HG02938 (cell line): ENCODE results near the gene SOS1.
"Not testable (repeated sequence)": the region's sequence is repeated elsewhere in the genome, so short reads cannot be mapped to it uniquely, and the experiment has no call there.

Source experiments
- ATAC-seq: cut with Tn5 transposase; IDR thresholded peaks from one replicate; pipeline ENCODE4 v1.9.1; 2021; ENCODE audit warnings: mild to moderate bottlenecking, moderate library complexity; ENCODE audit not compliant: unreplicated experiment

Gene SOS1

DNA sequence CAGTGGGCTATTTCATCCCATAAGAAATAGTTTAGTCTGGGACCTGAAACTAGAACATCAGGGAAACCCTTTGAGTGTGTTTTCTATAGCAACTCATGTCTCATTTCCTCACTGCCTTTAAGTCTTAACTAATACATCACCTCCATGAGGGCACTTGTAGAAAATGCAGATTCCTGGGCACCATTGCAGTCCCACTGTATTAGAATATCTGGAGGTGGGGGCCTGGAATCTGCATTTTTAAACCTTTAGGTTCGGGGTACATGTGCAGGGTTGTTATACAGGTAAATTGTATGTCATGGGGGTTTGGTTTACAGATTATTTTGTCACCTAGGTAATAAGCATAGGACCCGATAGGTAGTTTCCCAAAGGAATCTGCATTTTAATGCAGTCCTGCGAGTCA, 143.8 kb downstream of the SOS1 start:
- no peak for ATAC-seq

DNA sequence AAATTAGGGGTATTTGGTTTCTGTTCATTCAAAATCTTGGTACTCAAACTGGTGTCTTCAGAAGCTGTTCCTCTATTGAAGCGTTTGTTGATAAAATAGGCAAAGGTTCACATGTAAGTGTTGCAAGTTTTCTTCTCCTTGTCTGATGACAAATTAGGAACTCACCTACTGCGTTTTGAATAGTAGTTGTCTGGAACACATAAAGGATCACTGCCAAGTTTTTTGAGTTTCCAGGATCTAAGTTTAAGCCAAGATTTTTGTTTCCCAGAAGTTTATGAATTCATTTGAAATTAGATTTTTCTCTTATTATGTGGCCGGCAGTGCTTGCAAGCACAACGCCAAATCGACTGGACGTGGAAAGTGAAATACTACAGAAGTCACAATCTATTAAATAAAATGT, 145.8 kb downstream of the SOS1 start:
- ATAC-seq = no peak

DNA sequence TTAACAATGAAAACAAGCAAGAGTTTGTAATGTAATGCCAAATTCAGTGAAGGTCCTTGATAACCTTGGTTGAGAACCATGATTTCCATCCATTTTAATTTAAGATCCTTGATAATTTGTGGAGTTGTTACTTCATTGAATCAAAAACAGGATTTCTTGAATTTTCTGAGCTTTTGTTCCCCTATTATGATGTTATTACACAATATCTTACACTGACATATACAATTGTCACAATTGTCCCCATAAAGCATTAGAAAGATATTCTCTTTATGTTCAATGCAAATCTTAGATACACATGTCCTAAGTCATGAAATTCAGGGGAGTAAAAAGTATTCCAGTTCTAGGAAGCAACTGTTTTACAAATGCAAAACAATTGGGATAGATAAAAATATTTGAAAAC, 147.6 kb downstream of the SOS1 start:
- no peak for ATAC-seq

DNA sequence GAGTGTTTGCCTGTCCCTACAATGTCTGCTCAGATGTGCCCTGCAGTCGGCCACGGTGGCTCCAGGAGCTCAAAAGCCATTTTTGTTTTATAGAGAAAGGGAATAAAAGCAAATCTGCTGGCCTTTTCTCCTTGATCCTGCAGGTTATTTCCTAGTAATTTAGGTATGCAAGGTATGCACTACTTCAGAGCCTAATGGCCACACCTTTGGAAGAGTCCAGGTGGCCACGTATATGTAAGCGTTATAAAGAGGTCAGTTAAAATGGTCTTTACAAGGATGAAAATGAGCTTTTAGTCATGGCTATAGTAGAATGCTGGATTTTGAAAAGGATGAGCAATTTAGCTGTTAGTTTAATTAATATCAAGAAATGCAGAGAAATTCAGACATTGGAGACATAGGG, 149.5 kb downstream of the SOS1 start:
- no peak for ATAC-seq

DNA sequence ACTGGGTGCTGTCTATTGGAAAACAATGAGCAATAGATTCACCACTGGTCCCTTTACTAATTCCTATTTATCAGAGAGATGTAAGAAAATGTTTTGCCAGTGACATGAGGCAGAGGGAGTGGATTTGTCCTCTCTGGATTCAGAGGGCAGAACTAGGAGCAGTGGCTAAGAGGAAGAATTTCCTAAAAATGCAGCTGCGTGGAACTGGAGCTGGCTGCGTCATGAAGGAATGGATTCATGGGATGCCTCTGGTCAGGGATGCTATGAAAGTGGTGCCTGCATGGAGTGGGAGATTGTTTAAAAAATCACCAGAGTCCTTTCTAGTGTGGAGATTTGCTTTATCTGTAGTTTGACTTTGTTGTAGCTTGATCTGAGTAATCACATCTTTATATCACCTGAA, 152.8 kb downstream of the SOS1 start:
- no peak for ATAC-seq

DNA sequence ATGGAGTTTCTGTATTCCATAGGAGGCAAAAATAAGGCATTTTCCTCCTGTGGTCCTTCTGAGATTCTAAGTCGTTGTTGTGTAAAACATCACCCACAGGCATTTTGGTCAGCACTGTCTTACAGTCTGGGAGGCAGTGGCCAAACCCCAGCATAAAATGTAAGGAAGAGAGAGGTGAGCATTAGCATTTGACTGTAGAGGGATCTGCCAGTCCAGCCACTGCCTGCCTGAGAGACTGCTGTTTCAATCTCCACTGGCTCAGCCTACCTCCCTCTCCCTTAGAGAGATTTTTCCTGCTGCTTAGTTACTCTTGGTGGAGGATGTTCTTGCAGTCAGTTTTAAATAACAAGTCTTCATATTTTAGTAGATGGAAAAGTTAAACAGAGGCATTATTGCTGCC, 154.2 kb downstream of the SOS1 start:
- ATAC-seq = no peak

DNA sequence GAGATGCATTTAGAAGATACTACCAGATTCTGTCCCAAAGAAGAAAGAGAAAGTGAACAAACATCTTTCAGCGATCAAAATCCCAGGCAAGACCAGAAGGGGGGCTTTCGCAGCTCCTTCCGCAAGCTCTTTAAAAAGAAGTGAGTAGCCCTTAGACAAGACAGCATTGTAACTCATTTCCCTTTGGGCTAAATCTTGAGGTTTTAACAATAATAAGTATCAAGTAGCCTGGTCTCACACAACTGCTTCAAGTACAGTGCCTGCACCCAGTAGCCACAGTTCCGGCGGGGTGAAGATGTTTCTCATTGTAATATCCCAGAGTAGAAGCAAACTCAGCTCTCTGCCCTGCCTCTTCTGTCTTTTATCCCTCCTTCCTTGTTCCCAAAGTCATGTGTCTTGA, 154.8 kb downstream of the SOS1 start:
- ATAC-seq = no peak

DNA sequence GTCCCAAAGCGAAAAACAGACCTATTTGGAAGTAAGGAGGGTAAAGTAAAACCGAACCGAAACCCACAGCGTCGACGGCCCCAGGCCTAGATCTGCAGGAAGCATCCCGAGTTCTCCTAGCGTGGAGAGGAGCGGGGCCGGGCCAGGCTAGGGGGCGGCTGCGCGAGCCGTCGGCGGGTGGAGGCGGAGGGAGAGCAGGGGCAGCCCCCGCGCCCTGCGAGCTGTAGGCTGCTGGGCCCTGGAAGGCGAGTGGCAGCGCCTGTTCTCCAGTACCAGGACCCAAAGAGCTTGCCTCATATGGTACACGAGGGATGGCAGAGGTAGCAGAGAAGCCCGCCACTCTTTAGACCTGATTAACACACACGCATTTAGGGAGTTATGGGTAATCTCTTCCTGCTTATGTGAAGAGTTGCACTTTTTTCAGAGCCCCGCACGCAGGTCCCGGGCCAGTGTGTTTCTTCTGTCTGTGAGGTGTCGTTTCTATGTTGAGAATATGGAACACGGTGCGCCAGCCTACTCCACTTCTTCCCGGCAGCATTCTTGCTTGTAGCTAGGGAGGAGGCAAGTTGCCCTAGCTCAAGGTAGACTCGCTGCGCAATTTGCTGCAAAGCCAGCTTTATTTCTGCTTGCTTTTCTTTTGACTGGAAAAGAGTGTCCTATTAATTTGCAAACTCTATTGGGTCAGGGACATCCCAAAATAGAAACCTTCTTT, 160.1 kb downstream of the SOS1 start:
- ATAC-seq = no peak

DNA sequence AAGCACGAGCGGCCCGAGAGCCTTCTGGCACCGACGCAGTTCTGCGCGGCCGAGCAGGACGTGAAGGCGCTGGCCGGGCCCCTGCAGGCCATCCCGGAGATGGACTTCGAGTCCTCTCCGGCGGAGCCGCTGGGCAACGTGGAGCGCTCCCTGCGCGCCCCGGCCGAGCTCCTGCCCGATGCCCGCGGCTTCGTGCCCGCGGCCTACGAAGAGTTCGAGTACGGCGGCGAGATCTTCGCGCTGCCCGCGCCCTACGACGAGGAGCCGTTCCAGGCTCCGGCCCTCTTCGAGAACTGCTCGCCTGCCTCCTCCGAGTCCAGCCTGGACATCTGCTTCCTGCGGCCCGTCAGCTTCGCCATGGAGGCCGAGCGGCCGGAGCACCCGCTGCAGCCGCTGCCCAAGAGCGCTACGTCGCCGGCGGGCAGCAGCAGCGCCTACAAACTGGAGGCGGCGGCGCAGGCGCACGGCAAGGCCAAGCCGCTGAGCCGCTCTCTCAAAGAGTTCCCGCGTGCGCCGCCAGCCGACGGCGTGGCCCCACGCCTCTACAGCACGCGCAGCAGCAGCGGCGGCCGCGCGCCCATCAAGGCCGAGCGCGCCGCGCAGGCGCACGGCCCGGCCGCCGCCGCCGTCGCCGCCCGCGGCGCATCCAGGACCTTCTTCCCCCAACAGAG, 160.8 kb downstream of the SOS1 start:
- ATAC-seq = no peak

DNA sequence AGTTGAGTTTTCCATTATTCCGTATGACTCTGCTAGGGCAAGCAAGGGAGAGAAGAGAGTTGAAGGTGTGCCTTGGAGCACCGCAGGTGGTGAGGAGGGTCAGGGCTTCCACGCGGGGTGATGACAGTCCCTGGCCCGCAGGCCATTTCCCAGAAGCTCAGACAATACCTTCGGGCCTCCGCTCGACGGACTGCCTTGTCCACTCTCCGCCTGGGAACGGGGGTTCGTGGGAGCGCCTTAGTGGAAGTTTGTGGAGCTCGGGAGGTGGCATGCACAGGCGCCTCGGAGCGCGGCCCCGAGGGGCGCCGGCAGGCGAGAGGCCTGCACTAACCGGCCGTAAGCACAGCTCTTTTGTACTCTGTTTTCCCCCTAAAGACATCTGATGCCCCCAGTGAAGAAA, 161.4 kb downstream of the SOS1 start:
- ATAC-seq = no peak

DNA sequence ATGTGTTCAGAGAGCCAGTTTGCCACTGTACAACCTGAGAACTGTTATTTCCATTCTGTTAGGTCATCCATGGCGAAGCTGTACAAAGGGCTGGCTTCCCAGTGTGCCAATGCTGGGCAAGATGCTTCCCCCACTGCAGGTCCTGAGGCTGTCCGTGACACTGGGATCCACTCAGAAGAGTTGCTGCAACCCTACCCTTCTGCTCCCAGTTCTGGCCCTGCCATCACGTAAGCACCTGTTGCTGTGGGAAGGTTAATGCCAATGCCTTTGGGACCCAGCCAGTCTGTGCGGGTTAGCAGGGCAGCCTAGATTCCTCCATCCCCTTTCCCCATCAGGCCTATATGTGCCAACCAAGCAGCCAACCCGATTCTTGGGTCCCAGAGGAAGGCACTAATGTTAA, 162.9 kb downstream of the SOS1 start:
- no peak for ATAC-seq

DNA sequence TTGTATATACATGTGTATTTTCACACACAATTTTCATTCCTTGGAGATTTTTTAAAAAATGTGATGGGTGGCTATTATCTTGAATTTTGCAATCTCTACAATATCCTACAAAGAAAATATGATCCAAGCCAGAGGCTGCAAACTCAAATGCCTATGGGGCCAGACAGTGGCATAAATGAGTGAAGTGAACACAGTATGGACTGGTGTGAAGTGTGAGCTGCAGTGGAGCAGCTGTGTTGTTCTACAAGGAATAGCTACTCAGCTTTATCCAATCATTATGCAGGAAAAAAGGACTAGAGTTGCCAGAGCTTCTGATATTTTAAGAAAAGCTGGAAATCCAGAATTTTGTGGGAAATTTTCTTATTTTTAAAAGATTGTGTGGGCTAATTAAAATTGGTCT, 169.1 kb downstream of the SOS1 start:
- ATAC-seq = no peak

DNA sequence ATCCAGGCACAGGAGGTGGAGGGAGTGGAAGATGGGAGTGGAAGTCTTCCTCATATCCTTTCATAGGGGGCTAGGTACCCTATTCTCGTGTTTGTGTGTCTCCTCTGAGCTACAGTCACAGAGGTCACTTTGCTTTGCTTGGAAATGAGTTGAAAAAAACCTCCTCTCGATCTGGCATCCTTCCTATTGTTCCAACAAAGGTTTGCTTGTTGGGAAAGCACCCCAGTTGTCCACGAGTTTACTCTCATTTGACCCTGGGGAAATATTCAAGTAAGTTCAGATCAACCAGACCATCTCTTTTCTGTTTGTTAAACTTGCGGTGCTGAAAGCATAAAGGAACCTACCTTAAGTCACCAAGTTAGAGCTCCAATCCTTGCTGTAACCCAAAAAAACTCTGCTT, 171.9 kb downstream of the SOS1 start:
- no peak for ATAC-seq

DNA sequence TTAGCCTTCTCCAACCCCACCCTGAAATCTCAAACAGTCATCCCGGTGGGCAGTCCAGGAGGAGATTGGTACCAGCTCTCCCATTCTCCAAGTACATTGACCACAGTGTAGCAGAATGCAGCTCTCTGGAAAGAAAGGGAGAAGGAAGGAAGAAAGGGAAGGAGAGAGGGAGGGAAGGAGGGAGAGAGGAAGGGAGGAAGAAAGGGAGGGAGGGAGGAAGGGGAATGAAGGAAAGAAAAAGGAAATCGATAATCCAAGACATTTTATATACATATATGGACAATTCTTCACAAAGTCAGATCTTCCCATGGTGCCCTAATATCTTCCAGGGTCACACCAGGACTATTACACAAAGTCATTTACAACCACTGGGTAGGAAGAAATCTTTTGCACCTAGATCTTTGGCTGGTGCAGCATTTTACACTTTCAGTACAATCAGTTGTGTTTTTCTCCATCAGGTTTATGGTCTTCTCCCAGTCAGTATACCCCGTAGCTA, 172.4 kb downstream of the SOS1 start:
- ATAC-seq = no peak

DNA sequence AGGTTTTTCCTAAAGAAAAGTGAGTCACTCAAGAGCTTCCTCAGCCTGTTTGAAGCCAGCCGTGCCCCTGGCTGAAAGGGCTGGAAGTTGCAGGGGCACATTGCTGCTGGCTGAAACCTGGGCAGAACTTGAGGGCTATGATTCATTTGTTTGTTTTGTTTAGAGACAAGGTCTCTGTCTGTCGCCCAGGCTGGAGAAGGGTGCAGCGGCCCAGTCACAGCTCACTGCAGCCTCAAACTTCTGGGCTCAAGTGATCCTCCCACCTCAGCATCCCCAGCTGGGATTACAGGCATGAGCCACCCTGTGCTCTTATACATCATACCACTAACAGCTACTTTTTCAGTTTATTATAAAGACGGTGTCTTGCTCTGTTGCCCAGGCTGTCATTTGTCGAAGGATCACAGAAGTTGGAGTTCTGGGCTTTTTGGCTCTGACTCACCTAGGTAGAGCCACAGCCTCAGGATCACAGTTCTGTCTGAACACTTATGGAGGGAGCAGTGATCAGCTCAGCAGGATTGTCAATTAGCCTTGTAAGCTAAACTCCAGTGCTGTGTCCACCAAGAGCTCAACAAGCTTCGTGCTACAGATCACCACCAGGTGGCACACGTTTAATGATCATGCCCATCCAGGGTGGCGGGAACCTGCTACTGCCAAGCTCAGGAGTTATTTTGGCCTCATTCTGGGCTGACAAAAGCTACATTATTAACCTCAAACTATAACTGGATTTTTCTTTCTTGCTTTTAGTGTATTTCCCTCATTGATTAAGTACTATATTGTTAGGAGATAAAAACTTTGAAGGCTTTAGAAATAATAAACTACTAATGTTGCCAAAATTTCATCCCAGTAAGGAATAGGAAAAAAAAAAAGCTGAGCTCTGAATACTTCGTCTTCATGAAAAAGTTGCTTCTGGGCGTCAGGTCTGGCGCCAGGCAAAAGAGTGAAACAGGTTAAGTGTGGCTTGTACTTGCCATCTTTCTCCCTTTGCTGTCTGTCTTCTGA, 173.3 kb downstream of the SOS1 start:
- ATAC-seq = no peak

DNA sequence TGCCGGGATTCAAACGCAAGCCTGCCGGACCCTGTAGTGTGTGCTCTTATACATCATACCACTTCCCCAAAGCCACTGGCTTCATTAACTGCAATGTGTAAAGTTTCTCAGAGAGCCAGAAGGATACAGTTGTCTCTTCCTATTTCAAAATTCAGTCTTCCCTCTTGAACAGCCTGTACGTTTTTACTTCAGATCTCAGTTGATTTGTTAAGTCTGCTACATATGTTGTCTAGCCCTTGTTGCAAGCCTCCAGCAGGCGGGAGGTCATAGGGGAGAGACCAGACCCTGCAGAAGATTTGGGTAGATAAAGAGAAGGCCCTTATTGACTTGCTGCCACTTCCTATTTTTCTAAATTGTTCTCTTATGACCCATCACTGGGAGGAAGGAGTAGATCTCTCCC, 174.9 kb downstream of the SOS1 start:
- ATAC-seq = no peak

DNA sequence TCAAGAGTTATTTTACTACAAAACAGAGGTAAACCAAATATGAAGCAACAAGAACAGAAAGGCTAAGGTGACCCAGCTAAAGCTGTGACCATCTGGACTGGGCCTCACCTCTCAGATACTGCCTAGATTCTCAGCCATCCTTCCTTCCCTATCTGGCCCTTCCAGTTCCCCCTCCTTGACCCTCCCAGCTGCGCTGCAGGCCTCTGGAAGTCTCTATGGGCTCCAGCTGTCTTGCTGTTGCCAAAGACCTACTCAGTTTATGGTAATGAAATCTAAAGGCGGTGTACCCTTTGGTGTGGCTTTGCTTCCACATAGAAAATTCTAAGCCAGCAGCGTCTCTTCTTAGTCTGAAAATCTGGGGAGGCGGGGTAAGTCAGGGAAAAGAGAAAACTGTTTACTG, 175.5 kb downstream of the SOS1 start:
- ATAC-seq = no peak

DNA sequence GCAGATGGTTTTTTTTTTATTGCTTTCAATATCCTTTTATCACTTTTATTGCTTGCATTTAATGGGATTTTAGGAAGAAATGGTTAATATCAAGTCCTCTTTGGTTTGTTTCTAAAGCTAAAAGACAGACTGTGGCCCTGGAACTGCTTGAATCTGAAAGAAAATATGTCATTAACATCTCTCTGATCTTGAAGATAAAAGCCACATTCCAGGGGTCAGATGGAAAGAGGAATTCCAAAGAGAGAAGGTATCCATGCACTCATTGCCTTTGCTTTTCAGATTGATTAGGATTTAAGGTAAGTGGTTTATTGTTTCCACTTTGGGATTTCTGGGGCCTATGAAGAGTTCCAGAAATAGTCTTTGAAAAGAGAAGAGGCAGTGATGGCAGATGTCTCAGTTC, 177.1 kb downstream of the SOS1 start:
- ATAC-seq = no peak

DNA sequence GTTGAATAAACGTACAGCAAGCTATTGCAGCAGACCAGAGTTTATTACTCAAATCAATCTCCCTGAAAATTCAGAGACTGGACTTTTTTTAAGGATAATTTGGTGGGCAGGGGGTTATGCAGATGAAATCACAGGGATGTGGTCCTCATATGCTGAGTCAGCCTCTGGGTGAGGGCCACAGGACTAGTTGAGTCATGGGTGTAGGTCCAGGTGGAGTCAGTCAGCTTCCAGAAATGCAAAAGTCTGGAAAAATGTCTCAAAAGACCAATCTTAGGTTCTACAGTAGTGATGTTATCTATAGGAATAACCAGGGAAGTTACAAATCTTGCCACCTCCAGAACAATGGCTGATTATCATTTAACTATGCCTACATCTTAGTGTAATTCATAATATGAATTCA, 180.1 kb downstream of the SOS1 start:
- no peak for ATAC-seq

DNA sequence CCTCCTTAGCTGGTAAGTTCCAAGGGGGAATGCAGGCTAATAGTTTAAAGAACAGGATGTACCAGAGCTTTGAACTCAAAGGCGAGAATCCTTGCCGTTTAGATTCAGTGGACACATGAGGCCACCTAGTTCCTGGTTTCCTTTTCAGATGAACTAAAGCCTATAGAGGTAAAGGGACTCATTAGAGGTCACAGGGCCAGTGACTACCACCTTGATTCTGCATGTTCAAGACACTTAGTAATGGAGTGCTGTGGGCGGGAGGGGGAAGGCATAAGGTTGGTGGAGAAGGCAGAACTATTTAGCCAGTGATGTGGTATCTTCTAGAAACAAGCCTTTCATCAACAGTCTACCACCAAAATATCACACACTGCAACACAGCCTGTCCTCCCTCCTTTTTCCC, 183.3 kb downstream of the SOS1 start:
- no peak for ATAC-seq

DNA sequence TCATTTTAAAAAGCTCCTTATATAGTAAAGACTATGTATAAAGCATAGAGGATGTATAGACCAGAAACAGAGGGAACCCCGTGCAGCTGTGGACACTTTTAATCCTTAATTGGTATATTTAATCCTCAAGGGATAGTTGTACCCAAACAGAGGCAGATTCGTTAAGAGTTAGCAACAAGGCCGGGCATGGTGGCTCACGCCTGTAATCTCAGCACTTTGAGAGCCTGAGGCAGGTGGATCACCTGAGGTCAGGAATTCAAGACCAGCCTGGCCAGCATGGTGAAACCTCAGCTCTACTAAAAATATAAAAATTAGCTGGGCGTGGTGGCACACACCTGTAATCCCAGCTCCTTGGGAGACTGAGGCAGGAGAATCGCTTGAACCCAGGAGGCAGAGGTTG, 184.3 kb downstream of the SOS1 start:
- ATAC-seq = not testable (repeated sequence)
